Activated CD4-positive, alpha-beta T cell treated with anti-CD3 and anti-CD28 coated beads for 48 hours (primary cell): ENCODE measurements around the gene SMYD5.

Source experiments
- DNase-seq: peaks from one replicate; pipeline ENCODE4 v3.0.0-alpha.2; 2020

SMYD5 gene

DNA sequence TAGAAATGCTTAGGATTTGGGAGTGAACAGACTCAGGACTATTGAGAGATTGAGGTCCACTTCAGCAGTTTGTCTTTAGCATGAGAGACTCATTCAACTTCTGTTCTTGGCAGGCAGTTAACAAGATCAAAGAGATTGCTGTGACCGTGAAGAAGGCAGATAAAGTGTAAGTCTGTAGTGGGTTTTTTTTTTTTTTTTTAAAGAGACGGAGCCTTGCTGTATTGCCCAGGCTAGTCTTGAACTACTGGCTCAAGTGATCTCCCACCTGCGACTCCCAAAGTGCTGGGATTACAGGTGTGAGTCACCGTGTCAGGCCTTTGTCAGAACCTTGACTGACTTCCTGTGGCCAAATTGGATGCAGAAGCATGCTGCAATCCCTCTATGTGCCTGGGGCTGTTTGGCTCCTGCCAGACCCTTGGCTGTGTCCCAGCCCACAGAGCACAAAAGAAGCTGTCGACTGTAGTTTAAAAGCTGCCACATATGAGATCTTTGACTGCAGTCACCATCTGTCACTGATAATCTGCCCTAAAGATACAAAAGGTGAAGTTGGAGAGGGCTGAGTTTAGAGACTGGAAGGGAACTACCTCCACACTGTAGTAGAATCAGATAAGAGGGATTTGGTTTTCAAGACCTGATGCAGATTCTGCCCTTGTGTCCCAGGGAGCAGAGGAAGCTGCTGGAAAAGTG is 30.0 kb downstream of the SMYD5 start:
- DNase-seq: no peak

DNA sequence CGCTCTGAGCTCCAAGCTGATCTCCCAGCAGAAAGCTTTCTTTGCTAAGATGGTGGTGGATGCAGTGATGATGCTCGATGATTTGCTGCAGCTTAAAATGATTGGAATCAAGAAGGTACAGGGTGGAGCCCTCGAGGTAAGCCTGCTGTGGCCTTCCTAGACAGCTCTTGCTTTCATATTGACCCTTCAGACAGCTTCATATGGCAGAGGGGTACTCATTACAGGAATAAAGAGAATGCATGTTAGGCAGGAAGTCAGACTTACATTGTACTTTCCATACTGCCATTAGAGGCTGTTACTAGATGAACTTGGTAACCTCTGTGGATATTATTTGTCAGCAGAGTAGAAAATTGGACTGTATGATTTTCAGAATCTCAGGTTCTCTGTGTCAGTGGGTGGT is 30.5 kb downstream of the SMYD5 start:
- DNase-seq: no peak

DNA sequence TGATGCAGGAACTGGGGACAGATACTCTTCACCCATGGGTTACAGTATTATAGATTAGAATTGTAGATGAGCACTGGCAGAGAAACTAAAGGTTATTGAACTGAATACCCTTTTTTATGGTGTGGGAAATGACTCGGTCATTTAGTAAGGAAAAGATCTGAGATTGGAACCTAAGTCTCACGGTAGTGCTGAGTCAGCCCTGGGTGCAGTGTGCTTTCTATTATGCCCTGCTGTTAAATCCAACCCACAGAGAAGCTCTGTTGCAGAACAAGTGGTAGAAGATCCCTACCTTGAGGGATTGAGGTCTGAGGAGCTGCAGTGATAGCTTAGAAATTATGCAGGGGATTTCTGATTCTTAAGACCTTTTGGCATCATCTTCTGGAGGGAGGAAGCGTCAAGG is 32.8 kb downstream of the SMYD5 start:
- DNase-seq: no peak

DNA sequence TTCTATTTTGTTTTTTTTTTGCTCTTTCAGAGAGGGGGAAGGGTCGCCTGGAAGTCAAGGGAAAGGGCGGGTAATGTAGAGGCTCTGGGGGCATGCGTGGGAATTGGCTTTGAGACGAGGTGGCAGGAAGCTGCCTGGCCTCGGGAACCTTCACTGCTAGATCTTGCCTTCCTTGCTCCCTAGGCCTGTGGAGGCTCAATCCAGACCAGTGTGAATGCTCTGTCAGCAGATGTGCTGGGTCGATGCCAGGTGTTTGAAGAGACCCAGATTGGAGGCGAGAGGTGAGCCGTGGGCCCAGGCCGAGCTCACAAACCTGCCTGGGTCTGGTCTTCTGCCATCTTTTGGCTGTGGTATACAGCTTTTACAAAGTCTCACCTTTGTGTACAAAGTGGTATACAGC is 35.6 kb downstream of the SMYD5 start:
- no peak for DNase-seq

DNA sequence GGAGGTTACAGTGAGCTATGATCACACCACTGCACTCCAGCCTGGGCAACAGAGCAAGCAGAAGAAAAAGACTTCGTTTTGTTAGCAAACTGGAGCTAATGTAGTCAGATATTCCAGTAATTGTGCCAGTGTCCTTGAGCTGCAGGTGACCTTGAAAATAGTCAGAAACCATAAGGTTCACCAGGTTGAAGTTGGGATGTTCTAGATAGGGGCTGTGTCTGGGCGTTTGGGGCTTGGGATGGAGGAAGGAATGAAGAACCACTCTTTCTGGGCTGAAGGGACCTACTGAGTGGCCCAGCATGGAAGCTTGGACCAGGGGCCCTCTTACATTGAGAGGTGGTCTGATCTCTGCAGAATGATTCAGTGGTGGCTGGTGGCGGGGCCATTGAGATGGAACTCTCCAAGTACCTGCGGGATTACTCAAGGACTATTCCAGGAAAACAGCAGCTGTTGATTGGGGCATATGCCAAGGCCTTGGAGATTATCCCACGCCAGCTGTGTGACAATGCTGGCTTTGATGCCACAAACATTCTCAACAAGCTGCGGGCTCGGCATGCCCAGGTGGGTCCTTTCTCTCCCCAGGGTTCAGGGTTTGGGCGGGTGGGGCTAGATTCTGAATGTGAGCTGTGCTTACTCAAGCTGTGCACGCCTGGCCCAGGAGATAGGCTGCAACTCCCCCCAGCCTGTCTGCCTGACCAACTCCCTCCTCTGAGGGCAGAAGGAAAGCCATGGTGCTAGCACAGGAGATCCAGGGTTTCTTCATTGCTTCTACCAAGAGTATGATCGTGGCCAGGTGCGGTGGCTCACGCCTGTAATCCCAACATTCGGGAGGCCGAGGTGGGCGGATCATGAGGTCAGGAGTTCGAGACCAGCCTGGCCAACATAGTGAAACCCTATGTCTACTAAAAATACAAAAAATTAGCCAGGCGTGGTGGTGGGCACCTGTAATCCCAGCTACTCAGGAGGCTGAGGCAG is 37.1 kb downstream of the SMYD5 start:
- DNase-seq: no peak

DNA sequence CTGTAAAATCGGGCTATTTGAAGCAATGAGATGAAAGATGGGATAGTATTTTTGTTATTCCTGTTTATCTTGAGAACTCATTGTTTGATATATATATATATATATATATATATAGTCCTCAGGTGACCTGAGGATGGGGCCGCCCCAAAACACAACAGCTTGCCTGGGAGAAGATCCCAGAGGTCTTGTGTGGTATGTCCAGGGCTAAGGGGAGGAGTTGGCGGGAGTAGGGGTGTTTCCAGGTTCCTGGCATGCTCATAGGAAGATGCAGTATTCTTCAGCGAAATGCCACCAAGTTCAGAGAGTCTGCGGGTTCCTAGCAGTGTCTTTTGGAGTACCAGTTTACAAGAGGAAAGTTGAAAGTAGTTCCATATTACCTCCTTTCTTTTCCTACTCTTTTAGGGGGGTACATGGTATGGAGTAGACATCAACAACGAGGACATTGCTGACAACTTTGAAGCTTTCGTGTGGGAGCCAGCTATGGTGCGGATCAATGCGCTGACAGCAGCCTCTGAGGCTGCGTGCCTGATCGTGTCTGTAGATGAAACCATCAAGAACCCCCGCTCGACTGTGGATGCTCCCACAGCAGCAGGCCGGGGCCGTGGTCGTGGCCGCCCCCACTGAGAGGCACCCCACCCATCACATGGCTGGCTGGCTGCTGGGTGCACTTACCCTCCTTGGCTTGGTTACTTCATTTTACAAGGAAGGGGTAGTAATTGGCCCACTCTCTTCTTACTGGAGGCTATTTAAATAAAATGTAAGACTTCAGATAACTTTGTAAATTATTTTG is 38.4 kb downstream of the SMYD5 start:
- DNase-seq: no peak

DNA sequence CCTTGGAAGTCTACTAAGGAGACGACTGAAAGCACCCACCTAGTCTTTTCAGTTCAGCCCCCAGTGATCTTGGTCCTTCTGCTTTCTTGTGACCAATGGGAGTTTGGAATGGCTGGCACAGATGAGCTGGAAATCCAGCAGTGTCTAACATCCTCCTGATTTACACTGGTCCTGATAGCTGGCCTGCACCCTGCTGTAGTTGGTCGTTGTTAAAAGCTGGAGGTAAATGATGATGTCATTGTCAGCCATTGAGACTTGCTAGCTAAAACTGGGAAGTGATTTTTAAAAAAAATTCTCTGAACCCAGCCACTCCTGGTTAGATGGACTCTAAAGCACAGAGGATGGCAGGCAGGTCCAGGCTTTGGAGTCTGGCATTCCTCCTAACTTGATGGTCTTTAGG is 39.4 kb downstream of the SMYD5 start:
- DNase-seq: no peak

DNA sequence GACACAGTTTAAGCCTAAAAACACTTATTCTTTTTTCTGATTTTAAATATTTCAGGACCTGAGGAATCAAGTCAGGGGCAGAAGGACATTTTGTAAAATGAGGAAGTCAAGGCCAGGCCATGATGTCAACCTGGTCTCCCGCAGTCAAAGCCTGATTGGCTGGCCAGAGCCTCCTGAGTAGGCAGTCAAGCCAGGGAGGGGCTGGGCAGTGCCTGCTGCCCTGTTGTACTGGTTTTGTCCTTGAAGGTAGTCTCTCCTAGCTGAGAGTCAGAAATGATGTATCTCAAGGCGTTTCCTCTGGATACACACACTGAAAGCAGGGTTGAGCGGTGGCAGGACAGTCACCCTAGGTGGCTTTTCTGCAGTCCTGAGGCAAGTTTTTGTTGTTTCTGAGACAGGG is 39.9 kb downstream of the SMYD5 start:
- DNase-seq: no peak

DNA sequence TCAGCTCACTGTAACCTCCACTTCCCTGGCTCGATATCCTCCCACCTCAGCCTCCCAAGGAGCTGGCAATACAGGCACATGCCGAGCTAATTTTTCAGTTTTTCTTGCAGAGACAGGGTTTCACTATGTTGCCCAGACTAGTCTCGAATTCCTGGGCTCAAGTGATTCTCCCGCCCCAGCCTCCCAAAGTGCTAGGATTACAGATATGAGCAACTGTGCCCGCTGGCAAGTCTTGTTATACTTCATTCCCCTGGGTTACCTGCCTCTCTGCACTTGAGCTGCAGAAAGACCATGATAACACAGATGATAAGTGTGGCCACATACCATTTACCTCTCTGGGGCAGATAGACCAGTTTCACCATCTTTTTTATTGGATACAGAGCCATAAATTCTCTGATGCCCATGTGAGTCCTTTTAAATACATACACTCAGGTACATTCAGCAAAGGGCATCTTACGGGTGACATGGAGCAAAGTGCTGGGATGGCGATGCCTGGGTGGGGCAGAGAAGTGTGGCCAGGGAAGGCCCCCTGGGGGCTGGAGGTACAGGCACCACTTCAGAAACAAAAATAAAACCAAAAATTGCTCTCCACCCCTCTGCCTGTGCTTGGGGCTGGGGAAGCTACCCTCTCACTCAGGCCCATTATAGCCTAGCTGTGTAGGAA is 40.4 kb downstream of the SMYD5 start:
- DNase-seq: no peak

DNA sequence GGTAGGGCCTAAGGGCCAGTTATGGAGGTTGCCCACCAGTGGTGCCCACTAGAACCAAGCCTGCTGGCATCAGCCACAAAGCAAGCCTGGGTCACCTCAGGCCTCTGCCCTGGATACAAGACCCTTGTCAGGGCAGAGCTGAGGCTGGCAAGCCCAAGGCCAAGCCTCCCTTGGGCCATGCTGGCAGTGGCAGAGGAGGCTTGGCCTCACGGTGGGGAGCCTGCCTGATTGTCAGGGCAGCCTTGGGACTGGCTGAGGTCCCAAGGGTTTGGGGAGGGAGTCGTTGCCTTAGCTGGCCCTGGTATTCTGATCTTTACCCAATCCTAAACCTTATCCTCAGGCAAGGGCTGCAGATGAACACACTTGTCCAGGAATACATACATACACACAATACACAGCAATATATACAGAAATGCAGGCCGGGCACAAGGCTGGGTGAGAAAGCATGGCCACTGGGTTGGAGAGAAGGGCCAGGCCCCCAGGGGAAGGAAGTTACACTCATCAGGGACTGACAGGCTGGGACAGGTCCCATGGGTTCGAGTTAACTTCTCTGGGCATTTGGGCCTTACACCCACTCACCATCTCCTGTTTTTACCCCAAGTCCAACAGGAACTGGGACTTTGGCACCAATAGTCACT is 41.1 kb downstream of the SMYD5 start:
- no peak for DNase-seq

DNA sequence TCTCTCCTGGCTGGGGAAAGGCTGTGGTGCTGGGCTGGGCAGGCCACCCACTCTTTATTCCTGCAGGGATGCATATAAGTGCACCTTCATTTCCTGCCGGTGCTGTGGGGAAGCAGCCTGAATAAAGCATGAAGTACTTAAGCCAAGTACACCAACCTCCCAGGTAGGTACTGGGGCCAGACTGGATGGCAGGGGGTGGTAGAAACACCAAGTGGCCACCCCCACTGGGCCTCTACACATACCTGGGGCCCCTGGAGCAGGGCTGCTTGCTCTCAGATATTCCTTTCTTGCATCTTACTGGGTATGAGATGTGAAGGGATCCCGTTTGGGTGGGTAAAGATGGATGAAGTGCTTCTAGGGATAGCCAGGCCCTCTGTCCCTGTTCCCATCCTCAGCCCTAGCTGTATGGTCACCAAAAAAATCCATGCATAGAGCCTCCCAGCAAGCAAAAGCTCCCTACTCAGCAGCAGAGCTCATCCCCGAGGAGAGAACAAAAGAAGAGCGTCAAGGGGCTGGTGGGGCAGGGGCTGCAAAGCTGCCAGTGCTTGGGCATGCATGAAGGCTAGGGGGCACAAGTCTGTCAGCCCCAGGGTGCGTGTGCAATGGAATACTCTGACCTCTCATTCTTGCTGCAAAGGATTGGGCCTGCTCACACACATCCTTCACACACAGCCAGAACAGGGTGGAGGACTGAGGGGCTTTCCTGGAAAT is 42.0 kb downstream of the SMYD5 start:
- DNase-seq: no peak

DNA sequence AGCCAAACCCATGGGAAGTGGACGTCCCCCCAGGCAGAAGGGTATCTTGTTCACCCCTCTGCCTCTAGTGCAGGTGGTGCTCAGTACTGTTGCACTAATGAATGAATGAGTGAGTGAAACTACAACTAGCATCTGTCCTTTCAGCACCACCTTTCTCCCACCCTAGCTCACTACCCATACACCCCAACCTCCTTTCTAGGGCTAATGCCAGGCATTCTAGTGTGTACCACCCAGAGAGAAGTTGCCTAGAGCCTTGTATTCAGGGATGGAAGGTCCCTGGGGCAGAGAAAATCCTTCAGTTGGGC is 42.5 kb downstream of the SMYD5 start:
- no peak for DNase-seq

DNA sequence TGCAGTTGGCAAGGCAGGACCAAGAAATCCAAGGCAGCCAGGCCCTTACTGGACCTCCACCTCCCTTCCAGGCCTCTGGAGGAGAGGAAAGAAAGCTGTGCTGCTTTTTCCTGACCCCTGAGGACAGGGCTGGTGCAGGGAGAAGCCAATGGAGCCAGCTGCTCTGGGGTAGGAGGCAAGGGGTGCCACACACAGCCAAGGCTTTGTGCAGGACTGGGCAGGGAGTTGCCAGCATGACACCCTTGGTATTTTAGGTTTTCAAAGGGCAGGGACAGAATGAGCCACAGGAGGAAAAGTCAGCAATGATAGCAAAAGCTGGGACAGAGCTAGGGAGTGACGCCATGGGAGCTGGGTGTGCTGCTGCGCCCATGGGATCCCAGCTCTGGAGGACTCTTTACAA is 43.0 kb downstream of the SMYD5 start:
- no peak for DNase-seq

DNA sequence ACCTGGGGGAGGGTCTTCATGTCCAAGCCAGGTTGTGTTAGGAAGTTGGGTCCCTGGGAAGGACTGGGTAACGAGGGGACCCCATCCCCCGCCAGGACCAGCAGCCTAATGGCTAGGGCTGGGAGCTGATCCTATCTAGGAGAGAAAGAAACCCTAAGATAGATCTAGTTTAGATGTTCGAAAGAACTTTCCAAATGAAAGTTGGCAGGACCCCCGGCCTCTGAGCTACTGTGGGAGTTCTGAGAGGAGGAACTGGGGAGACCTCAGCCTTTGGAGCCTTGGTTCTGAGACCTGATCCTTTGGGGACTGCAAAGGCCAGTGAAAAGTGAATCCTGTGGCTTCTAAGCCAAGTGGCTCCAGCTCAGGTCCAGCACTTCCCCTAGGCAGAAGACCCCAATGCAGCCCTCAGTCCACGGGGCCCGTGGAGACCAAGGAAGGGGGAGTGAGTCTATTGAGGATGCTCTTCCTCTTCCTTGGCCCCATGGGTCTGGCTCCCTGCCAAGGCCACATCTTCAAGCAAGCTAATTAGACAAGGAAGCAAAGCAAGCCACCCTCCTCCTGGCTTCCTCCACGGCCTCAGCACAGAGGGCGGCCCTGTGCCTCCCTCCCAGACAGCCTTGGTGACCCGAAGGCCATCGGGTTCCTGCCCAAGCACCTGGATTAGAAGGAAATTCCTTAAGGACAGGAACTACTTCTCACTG is 43.5 kb downstream of the SMYD5 start:
- no peak for DNase-seq

DNA sequence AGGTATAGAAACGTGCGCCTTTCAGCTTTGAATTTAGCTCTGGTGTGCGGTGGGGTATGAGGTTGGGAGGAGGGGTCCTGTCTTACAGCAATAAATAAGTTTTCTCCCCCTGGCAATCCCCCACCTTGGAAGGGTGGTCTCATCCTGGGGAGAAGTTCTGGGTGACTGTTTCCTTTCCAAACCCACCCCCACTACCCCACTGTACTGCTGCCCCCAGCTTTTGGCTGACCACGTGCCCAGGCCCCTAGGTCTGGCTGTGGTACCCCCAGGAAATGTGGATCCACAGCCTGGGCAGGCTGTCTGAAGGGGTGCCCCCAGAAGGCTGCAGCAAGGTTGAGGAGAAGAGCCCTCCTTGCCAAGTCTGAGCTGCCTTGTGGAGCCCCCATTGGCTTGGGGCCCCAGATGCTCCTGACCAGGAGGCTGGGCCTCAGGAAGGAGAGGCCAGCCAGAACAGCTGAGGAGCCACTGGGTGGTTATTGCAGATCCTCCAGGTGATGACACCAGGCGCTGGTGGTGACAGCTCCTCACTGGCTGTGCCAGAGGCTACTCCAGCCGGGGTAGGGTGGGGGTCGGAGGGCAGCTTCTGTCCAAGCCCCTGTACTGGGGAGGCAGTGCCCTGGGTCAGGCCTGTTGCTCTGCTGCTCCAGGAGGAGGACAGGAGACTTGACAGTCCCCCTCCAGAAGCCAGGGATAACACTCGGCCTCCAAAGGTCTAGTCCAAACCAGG is 44.3 kb downstream of the SMYD5 start:
- no peak for DNase-seq

DNA sequence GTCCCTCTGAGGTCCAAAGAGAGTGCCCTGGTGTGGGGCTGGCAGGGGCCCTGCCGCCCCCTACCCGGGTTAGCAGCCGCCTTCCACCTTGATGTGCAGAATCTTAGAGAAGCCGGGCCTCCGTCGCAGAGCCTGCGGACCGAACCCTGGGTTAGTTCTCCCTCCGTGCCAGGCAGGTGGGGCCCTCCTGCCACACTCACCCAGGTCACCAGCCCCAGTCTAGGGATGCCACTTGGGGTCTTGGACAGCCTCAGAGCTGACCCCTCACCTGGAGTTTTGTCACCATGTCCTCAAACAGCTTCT is 44.8 kb downstream of the SMYD5 start:
- no peak for DNase-seq

DNA sequence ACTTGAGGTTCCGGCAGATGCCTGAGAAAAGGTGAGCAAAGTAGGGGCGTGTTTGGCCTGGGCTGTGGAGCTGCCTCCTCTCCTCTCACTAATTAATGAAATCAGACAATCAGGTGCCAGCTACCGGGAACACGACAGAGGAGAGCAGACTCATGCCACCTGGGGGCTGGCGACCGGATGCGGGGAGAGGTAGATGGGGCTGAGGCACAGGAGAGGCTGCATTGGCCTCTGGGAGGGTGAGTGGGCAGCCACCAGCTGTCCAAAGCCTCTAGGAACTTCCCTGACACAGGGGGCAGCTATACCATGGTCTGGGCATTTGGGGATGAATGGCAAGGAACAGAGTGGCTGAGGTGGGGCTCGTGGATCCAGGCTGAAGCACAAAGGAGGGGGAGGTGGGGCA is 45.2 kb downstream of the SMYD5 start:
- DNase-seq: no peak

DNA sequence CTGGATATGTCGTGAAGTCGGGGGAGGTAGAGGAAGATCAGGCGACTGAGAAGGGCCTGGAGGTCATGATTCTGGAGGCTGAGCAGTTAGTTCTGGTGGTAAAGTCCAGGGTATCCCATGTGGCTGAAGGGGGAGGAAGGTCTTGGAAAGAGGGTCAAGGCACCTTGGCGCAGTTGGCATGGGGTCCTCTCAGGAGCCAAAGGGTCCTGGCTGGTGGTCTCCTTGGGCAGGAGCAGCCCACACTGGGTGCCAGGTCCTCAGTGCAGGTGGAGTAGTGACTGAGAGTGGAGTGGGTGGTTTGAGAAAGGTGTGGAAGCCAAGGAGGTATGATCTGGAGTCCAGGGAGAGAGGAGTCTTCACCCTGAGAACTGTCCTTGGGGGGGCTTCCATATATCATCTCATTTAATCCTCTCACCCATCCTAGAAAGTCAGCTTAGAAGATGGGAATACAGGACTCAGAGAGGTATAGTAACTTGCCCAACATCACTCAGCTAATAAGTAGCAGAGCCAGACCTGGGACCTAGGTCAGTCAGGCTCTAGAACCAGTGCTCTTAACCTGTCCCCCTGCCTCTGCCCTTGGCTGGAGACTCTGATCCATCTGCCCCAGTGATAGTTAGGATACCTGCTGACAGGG is 45.8 kb downstream of the SMYD5 start:
- DNase-seq: no peak

DNA sequence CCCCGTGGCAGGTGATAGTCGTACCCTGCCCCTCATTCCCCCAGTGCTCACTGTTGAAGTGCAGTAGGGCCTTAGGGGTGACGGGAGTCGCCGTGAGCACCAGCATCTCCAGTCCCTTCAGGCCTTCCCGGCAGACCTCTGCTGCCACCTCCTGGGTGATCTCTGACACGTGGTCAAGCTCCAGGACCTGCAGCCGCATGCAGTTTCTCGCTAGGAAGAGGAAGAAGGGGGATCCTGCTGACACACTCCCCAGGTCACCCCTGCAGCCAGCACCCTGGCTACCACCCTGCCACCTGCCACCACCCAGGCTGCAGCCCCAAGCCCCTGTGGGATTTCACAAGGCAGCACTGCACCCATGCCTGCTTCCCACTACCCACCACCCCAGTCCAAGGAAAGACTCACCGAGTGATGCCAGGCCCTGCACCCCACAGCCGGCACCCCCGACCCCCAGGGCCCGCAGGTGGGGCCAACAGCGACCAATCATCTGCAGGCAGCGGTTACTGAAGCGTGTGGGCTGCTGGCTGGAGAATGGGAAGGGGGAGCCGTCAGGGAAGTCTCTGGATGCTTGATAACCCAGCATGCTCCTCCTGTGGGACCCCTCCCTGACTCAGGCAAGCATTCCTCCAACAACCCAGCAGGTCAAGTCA is 46.4 kb downstream of the SMYD5 start:
- DNase-seq: peak; percentile 27
